Left lung (tissue), 10 donors: Measurements from ENCODE around the gene LCN12. TPM values are rescaled to one million over a fixed set of nuclear protein-coding genes. Genes with fewer than 3 reads are reported as not detected.

ENCODE experiments used
- ATAC-seq: fragments of 200-7000 bp; cut with Tn5 transposase; one replicate; pipeline ENCODE4 v1.9.1; 2020; ENCODE audit warnings: moderate library complexity
- DNase-seq, 4 donors: peaks; one replicate each; pipeline ENCODE4 v3.0.0-alpha.2; 2013 to 2020
- H3K27ac ChIP-seq, 2 donors: fragments of 200-600 bp; sonication (generic) in 1 of 2; one replicate each; pipeline versions ENCODE4 v1.5.0 to v1.8.0; 2020 to 2021
- H3K27me3 ChIP-seq, 2 donors: fragments of 200-600 bp; sonication (generic) in 1 of 2; one replicate each; pipeline versions ENCODE4 v1.5.0 to v1.8.0; 2020 to 2021
- H3K36me3 ChIP-seq, 2 donors: fragments of 200-600 bp; sonication (generic) in 1 of 2; one replicate each; pipeline versions ENCODE4 v1.5.0 to v1.8.0; 2020 to 2021
- H3K4me1 ChIP-seq, 2 donors: fragments of 200-600 bp; one replicate each; pipeline ENCODE4 v1.8.0; 2021
- H3K4me3 ChIP-seq, 2 donors: fragments of 200-600 bp; sonication (generic) in 1 of 2; one replicate each; pipeline versions ENCODE4 v1.5.0 to v1.8.0; 2020 to 2021; ENCODE audit warnings: mild to moderate bottlenecking in 1 of 2
- H3K9me3 ChIP-seq, 2 donors: fragments of 200-600 bp; sonication (generic) in 1 of 2; one replicate each; pipeline versions ENCODE4 v1.5.0 to v1.8.0; 2020 to 2021
- intact Hi-C, 2 donors: fragments of 100-400 bp; cut with DNase I; formaldehyde crosslinking; loops; one replicate each; pipeline versions ENCODE4 v1.11.2 to v1.14.2; 2022
- polyA plus RNA-seq, 6 donors: library from polyadenylated mRNA; unstranded; fragments of 120-200 nt; gene quantifications; one replicate each; pipeline ENCODE4 v1.2.1, GENCODE V29; 2013; ENCODE audit not compliant: insufficient read length in 6 of 6
- total RNA-seq, 2 donors: library from RNA; stranded (reverse); fragmentation: NEBNext Ultra II Directional; extraction: Animal tissue kit (Norgen Biotek cat#: 25700); gene quantifications; one replicate each; pipeline ENCODE4 v1.2.1, GENCODE V29; 2021
- TF ChIP-seq, protein P1 (sequence below), 2 donors: fragments of 200-600 bp; sonication (generic) in 1 of 2; IDR thresholded peaks; one replicate each; pipeline versions ENCODE4 v1.5.0 to v1.8.0; 2021; ENCODE audit warnings: antibody characterized with exemption in 2 of 2
- donor health status: DM: no; HTN: yes; CAD: no.
- donor health status: DM: no; HTN: no; CAD: no.

LCN12 gene
- total and polyA plus RNA-seq, 8 donors, result 2.1 to 28.0 (median 13.3) TPM

DNA sequence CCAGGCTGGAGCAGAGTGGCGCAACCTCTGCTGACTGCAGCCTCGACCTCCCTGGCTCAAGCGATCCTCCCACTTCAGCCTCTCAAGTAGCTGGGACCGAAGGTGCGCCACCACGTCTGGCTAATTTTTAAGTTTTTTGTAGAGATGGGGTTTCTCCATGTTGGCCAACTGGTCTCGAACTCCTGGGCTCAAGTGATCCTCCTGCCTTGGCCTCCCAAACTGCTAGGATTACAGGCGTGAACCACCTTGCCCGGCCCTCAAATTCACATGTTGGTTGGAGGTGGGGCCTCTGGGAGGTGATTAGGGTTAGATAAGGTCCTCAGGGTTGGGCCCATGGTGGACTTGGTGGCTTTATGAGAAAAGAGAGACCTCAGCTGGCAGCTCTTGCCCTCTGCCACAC lies 10.1 kb downstream of the LCN12 start:
- H3K27ac ChIP-seq, result no peak overlapping the region
- TF ChIP-seq, protein P1, sequence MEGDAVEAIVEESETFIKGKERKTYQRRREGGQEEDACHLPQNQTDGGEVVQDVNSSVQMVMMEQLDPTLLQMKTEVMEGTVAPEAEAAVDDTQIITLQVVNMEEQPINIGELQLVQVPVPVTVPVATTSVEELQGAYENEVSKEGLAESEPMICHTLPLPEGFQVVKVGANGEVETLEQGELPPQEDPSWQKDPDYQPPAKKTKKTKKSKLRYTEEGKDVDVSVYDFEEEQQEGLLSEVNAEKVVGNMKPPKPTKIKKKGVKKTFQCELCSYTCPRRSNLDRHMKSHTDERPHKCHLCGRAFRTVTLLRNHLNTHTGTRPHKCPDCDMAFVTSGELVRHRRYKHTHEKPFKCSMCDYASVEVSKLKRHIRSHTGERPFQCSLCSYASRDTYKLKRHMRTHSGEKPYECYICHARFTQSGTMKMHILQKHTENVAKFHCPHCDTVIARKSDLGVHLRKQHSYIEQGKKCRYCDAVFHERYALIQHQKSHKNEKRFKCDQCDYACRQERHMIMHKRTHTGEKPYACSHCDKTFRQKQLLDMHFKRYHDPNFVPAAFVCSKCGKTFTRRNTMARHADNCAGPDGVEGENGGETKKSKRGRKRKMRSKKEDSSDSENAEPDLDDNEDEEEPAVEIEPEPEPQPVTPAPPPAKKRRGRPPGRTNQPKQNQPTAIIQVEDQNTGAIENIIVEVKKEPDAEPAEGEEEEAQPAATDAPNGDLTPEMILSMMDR (IDR thresholded peaks at IDR 0.05), result no peak
- H3K4me1 ChIP-seq, result peaks cover 0 to 20% of the 10 kb centered on the region in 2 donors
- H3K9me3 ChIP-seq, result no peaks in the 10 kb centered on the region
- H3K36me3 ChIP-seq, result no peaks in the 10 kb centered on the region
- H3K4me3 ChIP-seq, result no peak overlapping the region
- intact Hi-C loops, result no loop called here
- H3K27me3 ChIP-seq, result peaks cover 0 to 8% of the 10 kb centered on the region in 2 donors
- ATAC-seq (no peak), DNase-seq (no peak)

DNA sequence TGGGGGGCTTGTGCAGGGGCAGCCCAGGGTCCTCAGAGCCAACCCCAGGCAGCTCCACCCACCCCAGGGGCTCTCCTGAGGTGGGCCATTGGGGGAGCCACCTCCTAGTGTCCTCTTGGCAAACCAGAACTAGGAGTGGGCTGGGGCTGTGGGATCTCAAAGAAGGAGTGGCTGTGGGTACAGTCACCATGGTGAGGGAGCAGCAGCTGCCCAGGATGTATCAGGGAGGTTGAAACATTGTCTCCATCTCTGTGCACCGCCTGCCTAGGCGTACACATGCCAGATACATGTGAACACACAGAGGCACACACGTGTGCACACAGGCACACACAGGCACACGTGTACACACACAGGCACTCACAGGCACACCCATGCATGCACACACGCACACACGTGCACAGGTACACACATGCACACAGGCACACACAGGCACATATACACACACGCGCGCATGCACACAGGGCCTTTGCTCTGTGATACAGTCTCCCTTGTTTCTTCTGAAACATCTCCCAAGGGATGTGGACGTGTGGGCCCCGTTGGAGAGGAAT lies 10.7 kb downstream of the LCN12 start:
- intact Hi-C loops, result no loop called here
- no peaks in the 10 kb centered on the region for H3K9me3 ChIP-seq
- no peak overlapping the region for H3K27ac ChIP-seq
- H3K36me3 ChIP-seq, result no peaks in the 10 kb centered on the region
- no peak for ATAC-seq
- no peak for DNase-seq
- peaks cover 0 to 20% of the 10 kb centered on the region in 2 donors for H3K4me1 ChIP-seq
- H3K4me3 ChIP-seq, result no peak overlapping the region
- TF ChIP-seq, protein P1 (IDR thresholded peaks at IDR 0.05), result no peak
- peaks cover 0 to 8% of the 10 kb centered on the region in 2 donors for H3K27me3 ChIP-seq

DNA sequence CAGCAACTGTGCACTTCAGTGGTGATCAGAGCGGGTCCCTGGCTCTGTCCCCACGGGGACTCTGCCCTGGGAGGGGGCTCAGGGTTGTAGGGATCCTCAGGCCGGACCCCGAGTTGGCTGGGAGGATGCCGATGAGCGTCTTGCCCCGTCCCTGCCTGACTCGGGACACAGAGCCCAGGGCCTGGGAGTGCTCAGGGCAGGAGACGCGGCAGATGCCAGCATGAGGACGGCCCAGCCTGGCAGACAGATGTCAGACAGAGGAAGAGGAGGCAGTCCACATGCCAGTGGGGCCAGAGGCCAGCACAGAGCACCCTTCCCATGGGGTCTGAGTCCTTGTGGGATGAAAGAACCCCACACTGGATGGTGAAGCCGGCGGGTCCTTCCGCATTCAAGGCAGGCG lies 11.3 kb downstream of the LCN12 start:
- Histone ChIP-seq H3K27me3 (peaks cover 0 to 8% of the 10 kb centered on the region in 2 donors), H3K36me3 (no peaks in the 10 kb centered on the region), H3K27ac (no peak overlapping the region), H3K9me3 (no peaks in the 10 kb centered on the region), H3K4me1 (peaks cover 0 to 20% of the 10 kb centered on the region in 2 donors), H3K4me3 (no peak overlapping the region)
- ATAC-seq (no peak), DNase-seq (no peak)
- TF ChIP-seq, protein P1 (IDR thresholded peaks at IDR 0.05), result no peak
- intact Hi-C loops, result no loop called here

DNA sequence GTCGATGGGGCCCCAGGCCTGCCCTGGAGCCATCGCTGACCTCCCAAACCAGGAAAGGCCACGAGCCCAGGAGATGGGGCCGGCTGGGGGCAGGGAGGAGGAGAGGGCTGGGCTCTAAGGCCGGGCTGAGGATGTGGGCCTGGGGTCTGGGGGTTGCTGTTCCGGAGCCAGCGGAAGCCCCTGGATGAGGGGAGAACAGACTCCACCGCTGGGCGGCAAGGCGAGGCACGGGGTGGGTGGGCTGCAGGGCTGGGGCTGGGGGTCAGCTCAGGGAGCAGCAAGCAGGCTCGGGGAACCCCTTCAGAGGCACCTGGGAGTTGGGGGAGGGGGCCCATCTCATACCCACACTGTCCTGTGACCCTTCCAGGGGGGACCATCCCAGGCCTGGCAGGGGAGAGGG lies 11.7 kb downstream of the LCN12 start:
- no peak for ATAC-seq
- peaks cover 0 to 20% of the 10 kb centered on the region in 2 donors for H3K4me1 ChIP-seq
- no peak for DNase-seq
- H3K27ac ChIP-seq, result no peak overlapping the region
- H3K9me3 ChIP-seq, result no peaks in the 10 kb centered on the region
- peaks cover 0 to 8% of the 10 kb centered on the region in 2 donors for H3K27me3 ChIP-seq
- TF ChIP-seq, protein P1 (IDR thresholded peaks at IDR 0.05), result no peak
- intact Hi-C loops, result no loop called here
- no peak overlapping the region for H3K4me3 ChIP-seq
- H3K36me3 ChIP-seq, result no peaks in the 10 kb centered on the region

DNA sequence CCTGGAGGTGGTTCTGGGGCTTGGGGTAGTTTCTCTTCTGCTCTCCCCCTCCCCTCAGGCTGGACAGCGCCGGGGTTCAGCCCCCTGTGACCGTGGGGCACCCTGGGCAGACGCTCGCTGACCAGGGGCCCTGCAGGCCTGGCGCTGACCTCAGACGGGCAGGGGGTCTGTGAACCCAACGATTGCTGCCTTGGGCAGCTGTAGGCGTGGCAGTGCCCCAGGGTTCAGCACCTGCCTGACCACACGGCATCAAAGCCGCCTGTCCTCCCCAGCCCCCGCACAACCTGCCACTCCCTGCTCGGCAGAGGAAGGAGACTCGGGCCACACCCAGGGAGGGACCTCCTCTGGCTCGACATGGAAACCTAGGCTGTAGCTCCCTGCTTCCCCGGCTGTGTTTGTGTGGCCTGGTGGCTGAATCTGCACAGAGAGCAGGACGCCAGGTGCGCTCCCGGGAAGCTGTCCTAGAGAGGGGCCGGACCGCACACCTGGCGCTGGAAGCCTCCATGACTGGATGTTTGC lies 12.2 kb downstream of the LCN12 start:
- no peak overlapping the region for H3K4me3 ChIP-seq
- H3K27ac ChIP-seq, result no peak overlapping the region
- peaks cover 0 to 20% of the 10 kb centered on the region in 2 donors for H3K4me1 ChIP-seq
- intact Hi-C loops, result no loop called here
- TF ChIP-seq, protein P1 (IDR thresholded peaks at IDR 0.05), result no peak
- H3K36me3 ChIP-seq, result no peaks in the 10 kb centered on the region
- ATAC-seq (no peak), DNase-seq (no peak)
- H3K27me3 ChIP-seq, result peaks cover 0 to 8% of the 10 kb centered on the region in 2 donors
- no peaks in the 10 kb centered on the region for H3K9me3 ChIP-seq
